H1 (cell line): ENCODE measurements around the gene GRIK4.
A peak's percentile ranks its signal among the peaks of the same experiment; 100 is the strongest.

Experiments
- CBX5 ChIP-seq: fragments of 300-800, 300-1000 bp; sonication (generic); IDR thresholded peaks from 2 replicates; pipeline ENCODE4 v1.7.1; 2016; ENCODE audit warnings: antibody characterized with exemption, low read length, low read depth
- CHD1 ChIP-seq: IDR thresholded peaks from 2 replicates; pipeline ENCODE4 v1.6.1; 2012; ENCODE audit warnings: low read depth, low read length, improper control_type of control experiment
- CREB1 ChIP-seq: IDR thresholded peaks from 2 replicates; pipeline ENCODE4 v1.6.1; 2012; ENCODE audit warnings: inconsistent platforms
- CTCF ChIP-seq, 3 experiments: IDR thresholded peaks; 1 replicate in 2 of 3; 2 replicates in 1 of 3; pipeline versions ENCODE4 v1.5.1 to v1.6.1; 2011; ENCODE audit warnings: low read length in 3 of 3, mild to moderate bottlenecking in 3 of 3, inconsistent platforms in 2 of 3, low read depth in 1 of 3, moderate library complexity in 1 of 3; ENCODE audit not compliant: insufficient read depth in 1 of 3; ENCODE audit errors: control extremely low read depth in 1 of 3
- EZH2 ChIP-seq: fragments of 200-600 bp; sonication (generic); IDR thresholded peaks from 2 replicates; pipeline ENCODE4 v1.7.1; 2012; ENCODE audit warnings: low read depth, mild to moderate bottlenecking, moderate library complexity, low read length, inconsistent platforms; ENCODE audit not compliant: severe bottlenecking
- MAFK ChIP-seq: IDR thresholded peaks from 2 replicates; pipeline ENCODE4 v1.6.1; 2012; ENCODE audit warnings: low read depth, mild to moderate bottlenecking, improper control_type of control experiment, low read length
- NRF1 ChIP-seq: IDR thresholded peaks from 2 replicates; pipeline ENCODE4 v1.6.1; 2011; ENCODE audit warnings: mild to moderate bottlenecking, low read depth, low read length, improper control_type of control experiment
- PHF8 ChIP-seq: fragments of 200-600 bp; sonication (generic); conservative IDR thresholded peaks from 2 replicates; pipeline ENCODE4 v1.7.1; 2012; ENCODE audit warnings: low read depth, mild to moderate bottlenecking, inconsistent platforms, low read length, moderate library complexity
- SAP30 ChIP-seq: fragments of 300-600 bp; sonication (generic); IDR thresholded peaks from 2 replicates; pipeline ENCODE4 v1.7.1; 2012; ENCODE audit warnings: low read length, moderate library complexity, mild to moderate bottlenecking, inconsistent platforms; ENCODE audit not compliant: insufficient read depth, insufficient replicate concordance
- ZNF274 ChIP-seq: IDR thresholded peaks from 2 replicates; pipeline ENCODE4 v1.7.0; 2012; ENCODE audit warnings: low read length, borderline replicate concordance; ENCODE audit errors: extremely low read depth

- TF ChIP-seq EZH2 (no peak), NRF1 (no peak; the same call in 1 of the 2 replicates), ZNF274 (no peak), CREB1 (no peak; the same call in 1 of the 2 replicates), SAP30 (no peak), CTCF (IDR thresholded peaks at IDR 0.05; ENCODE audit: control extremely low read depth in 1 of 3, insufficient read depth in 1 of 3, low read depth in 1 of 3, low read length in 3 of 3) (peak; percentile 37 to 63 (median 57)), CHD1 (no peak), PHF8 (no peak), MAFK (no peak), CBX5 (no peak)
Observed at GRCh38 chr11:120985718-120986569, 474.4 kb downstream of the GRIK4 start.
